Right lobe of liver (tissue), 6 donors: Measurements from ENCODE around the gene PLA2G2D. TPM values are rescaled to one million over a fixed set of nuclear protein-coding genes. Genes with fewer than 3 reads are reported as not detected.

ENCODE experiments used
- ATAC-seq, 4 donors: fragments of 200-7000 bp; cut with Tn5 transposase; one replicate each; pipeline ENCODE4 v1.9.1; 2020; ENCODE audit warnings: mild to moderate bottlenecking in 4 of 4, moderate library complexity in 4 of 4
- DNase-seq, 3 donors: peaks; one replicate each; pipeline ENCODE4 v3.0.0-alpha.2; 2020
- H3K27ac ChIP-seq, 3 donors: fragments of 200-600 bp; one replicate each; pipeline ENCODE4 v1.8.0; 2022
- H3K27me3 ChIP-seq, 2 donors: fragments of 200-600 bp; one replicate each; pipeline ENCODE4 v1.8.0; 2022
- H3K36me3 ChIP-seq, 4 donors: fragments of 200-600 bp; sonication (generic) in 1 of 4; one replicate each; pipeline versions ENCODE4 v1.5.1 to v1.8.0; 2017 to 2022; ENCODE audit warnings: control low read depth in 1 of 4
- H3K4me1 ChIP-seq, 4 donors: fragments of 200-600 bp; sonication (generic) in 1 of 4; one replicate each; pipeline versions ENCODE4 v1.5.1 to v1.8.0; 2017 to 2022; ENCODE audit warnings: control low read depth in 1 of 4
- H3K4me3 ChIP-seq, 3 donors: fragments of 200-600 bp; one replicate each; pipeline ENCODE4 v1.8.0; 2022
- H3K9me3 ChIP-seq, 4 donors: fragments of 200-600 bp; sonication (generic) in 1 of 4; one replicate each; pipeline versions ENCODE4 v1.5.1 to v1.8.0; 2017 to 2022; ENCODE audit warnings: control low read depth in 1 of 4
- POLR2A ChIP-seq: fragments of 450-650 bp; IDR thresholded peaks from one replicate; pipeline ENCODE4 v1.6.1; 2017; ENCODE audit warnings: antibody characterized with exemption, mild to moderate bottlenecking
- WGBS: methylation state at CpG from one replicate; pipeline ENCODE4 v1.1.6; 2018; ENCODE audit warnings: low coverage, low lambda C conversion rate; ENCODE audit not compliant: insufficient coverage; ENCODE audit errors: missing lambda C conversion rate; 5-methylcytosine and 5-hydroxymethylcytosine counted together
- intact Hi-C, 2 donors: fragments of 100-400 bp; cut with DNase I; formaldehyde crosslinking; loops; one replicate each; pipeline versions ENCODE4 v1.11.2 to v1.14.1; 2022
- total RNA-seq, 6 experiments: library from RNA; depleted of rRNA in 2 of 6; stranded (reverse); fragments of >200 nt in 2 of 6; fragmentation: NEBNext Ultra II Directional in 3 of 6; extraction: Animal tissue kit (Norgen Biotek cat#: 25700) in 3 of 6; gene quantifications; one replicate each; pipeline versions ENCODE4 v1.1.0 to v1.2.4, GENCODE V29; 2016 to 2023
- TF ChIP-seq, protein P1 (sequence below), 4 donors: fragments of 200-600 bp in 3 of 4; fragments of 450-650 bp in 1 of 4; IDR thresholded peaks; one replicate each; pipeline versions ENCODE4 v1.5.1 to v1.8.0; 2016 to 2022; ENCODE audit warnings: antibody characterized with exemption in 4 of 4, mild to moderate bottlenecking in 2 of 4
- donor health status: DM: no; HTN: yes; CAD: no.
- donor health status: DM: no; HTN: no; CAD: no.
- donor health status: DM: no; HTN: no; CAD: no.
- donor health status: DM: no; HTN: yes; CAD: no.
- donor health status: DM: no; HTN: yes; CAD: no.

PLA2G2D gene
- total RNA-seq, 6 experiments from 2014 or later: 0.10 TPM; not detected in 5

DNA sequence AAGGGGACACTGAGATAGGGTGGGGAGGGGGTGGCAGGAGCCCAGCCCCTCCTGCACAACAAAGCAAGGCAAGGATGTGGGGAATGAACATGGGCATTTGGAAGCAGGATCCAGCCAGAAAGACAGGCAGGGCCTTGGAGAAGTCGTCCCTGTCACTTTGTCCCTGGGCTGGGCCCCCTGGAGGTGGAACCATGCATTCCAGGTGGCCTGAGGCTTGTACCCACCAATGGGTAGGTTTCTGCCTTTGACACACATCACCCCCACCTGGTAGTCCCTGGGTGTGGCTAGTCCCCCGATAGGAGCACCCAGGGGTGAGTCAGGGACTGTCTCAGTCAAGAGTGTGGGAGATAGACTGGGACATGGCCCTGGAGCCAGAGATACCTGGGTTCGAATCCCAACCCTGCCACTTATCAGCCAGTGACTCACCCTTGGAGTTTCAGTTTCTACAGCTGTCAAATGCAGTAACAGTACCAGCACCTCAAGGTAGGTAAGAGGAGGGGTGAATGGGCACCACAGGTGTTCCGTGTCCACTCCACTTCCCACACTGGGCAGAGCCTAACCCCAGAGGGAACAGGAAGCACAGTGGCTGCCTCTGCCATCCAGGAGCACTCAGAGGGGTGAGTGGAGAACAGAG lies 10.0 kb downstream of the PLA2G2D start:
- Histone ChIP-seq H3K4me3 (no peak overlapping the region), H3K9me3 (no peaks in the 10 kb centered on the region), H3K4me1 (no peaks in the 10 kb centered on the region), H3K27ac (no peak overlapping the region), H3K27me3 (no peaks in the 10 kb centered on the region), H3K36me3 (no peaks in the 10 kb centered on the region)
- intact Hi-C loops: no loop called here
- no peak for DNase-seq
- TF ChIP-seq POLR2A: no peak
- TF ChIP-seq, protein P1, sequence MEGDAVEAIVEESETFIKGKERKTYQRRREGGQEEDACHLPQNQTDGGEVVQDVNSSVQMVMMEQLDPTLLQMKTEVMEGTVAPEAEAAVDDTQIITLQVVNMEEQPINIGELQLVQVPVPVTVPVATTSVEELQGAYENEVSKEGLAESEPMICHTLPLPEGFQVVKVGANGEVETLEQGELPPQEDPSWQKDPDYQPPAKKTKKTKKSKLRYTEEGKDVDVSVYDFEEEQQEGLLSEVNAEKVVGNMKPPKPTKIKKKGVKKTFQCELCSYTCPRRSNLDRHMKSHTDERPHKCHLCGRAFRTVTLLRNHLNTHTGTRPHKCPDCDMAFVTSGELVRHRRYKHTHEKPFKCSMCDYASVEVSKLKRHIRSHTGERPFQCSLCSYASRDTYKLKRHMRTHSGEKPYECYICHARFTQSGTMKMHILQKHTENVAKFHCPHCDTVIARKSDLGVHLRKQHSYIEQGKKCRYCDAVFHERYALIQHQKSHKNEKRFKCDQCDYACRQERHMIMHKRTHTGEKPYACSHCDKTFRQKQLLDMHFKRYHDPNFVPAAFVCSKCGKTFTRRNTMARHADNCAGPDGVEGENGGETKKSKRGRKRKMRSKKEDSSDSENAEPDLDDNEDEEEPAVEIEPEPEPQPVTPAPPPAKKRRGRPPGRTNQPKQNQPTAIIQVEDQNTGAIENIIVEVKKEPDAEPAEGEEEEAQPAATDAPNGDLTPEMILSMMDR (IDR thresholded peaks at IDR 0.05): no peak
- WGBS: no CpG with 5 or more reads among the region's 4 CpGs
- ATAC-seq: no peak

DNA sequence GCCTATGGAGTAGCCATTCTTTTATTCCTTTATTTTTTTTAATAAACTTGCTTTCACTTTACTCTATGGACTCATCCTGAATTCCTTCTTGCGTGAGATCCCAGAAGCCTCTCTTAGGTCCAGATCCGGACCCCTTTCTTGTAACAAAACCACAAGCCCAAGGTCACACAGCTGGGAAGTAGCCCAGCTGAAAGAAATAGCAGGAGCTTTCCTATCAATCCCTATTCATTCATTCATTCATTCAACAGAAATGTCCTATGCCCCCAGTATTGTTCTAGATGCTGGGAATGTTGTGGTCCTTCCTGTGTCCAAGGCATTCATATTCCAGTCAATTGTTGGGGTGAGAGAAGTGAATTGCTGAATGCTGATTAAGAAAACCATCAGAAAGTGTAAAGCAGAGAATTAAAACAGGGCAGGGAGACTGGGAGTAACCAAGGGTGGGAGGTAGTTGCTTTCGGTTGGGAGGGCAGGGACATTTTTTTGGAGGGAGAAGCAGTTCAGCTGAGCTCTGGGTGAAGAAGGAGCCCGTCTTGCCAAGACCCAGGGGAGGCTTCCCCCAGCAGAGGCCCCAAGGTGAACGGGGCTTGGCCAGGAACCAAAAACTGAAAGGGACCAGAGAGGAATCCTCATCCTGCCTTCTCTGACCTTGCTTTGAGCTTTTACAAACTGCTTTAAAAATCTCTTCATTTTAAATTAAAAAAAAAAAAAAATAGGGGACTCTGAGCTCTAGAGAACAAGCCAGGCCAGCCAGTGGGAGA lies 10.8 kb downstream of the PLA2G2D start:
- WGBS: 34% methylated on average over 4 of the region's 5 CpGs
- Histone ChIP-seq H3K36me3 (no peaks in the 10 kb centered on the region), H3K4me1 (no peaks in the 10 kb centered on the region), H3K4me3 (no peak overlapping the region), H3K27me3 (no peaks in the 10 kb centered on the region), H3K9me3 (no peaks in the 10 kb centered on the region), H3K27ac (no peak overlapping the region)
- DNase-seq: no peak
- intact Hi-C loops: no loop called here
- TF ChIP-seq, protein P1 (IDR thresholded peaks at IDR 0.05): no peak
- no peak for TF ChIP-seq POLR2A
- ATAC-seq: no peak

DNA sequence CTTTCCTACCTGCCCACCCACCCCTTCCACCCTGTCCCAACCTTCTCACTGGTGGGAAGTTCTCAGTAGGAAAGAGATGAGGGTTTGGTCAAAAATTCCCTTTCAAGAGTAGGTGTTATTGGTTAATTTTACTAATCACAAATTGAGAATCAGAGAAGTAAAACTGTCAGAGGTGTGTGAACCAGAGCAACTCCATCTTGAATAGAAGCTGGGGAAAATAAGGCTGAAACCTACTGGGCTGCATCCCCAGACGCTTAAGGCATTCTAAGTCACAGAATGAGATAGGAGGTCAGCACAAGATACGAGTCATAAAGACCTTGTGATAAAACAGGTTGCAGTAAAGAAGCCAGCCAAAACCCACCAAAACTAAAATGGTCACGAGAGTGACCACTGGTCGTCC lies 11.5 kb downstream of the PLA2G2D start:
- intact Hi-C loops: no loop called here
- no peak overlapping the region for H3K4me3 ChIP-seq
- WGBS: 63% methylated on average over 4 of the region's 4 CpGs
- H3K27me3 ChIP-seq: no peaks in the 10 kb centered on the region
- DNase-seq: no peak
- H3K36me3 ChIP-seq: no peaks in the 10 kb centered on the region
- TF ChIP-seq, protein P1 (IDR thresholded peaks at IDR 0.05): no peak
- no peak for TF ChIP-seq POLR2A
- no peaks in the 10 kb centered on the region for H3K9me3 ChIP-seq
- H3K27ac ChIP-seq: no peak overlapping the region
- H3K4me1 ChIP-seq: no peaks in the 10 kb centered on the region
- ATAC-seq: no peak

DNA sequence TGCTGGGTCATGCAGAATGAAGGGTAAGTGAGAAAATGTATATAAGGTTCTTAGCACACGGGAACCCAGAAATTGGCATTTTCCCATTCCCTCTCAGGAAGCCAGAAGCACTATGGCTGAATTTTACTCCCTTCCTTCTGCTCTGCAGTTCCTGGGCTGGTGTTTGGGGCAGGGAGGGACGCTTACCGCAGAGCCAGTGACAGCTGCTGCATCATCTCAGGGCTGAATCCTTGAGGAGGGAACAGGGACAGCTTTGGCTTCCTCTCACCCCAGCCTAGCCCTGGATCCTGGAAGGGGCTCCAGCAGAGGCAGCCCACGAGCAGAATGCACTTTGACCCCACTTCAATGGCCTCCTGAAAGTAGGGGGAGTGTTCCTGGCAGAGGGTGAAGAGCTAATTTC lies 12.0 kb downstream of the PLA2G2D start:
- no peaks in the 10 kb centered on the region for H3K36me3 ChIP-seq
- no peak overlapping the region for H3K4me3 ChIP-seq
- H3K9me3 ChIP-seq: no peaks in the 10 kb centered on the region
- 25% methylated on average over 2 of the region's 4 CpGs for WGBS
- intact Hi-C loops: no loop called here
- ATAC-seq: no peak
- no peak for TF ChIP-seq POLR2A
- TF ChIP-seq, protein P1 (IDR thresholded peaks at IDR 0.05): no peak
- no peak overlapping the region for H3K27ac ChIP-seq
- no peak for DNase-seq
- no peaks in the 10 kb centered on the region for H3K4me1 ChIP-seq
- H3K27me3 ChIP-seq: no peaks in the 10 kb centered on the region
